ENCODE results near the gene ASPA. TPM values are rescaled to one million over a fixed set of nuclear protein-coding genes. Genes with fewer than 3 reads are reported as not detected.
"Not testable (repeated sequence)": the region's sequence is repeated elsewhere in the genome, so short reads cannot be mapped to it uniquely, and the experiment has no call there.

Gene ASPA
- total RNA-seq: 0.41 TPM

- FAIRE-seq (peak; percentile 34), DNase-seq (ENCODE audit: low spot score in 2 of 2) (peak in 1 of 2 donors; percentile 48)
Observed at GRCh38 chr17:3475812-3476610, at the start of gene ASPA. TSS of gene ASPA (plus strand) at chr17:3475997. CDS start at chr17:3476160, 163 bp downstream.

GRCh38 chr17:3433215-3433614 lies 42.6 kb upstream of the ASPA start:
- not testable (repeated sequence) for FAIRE-seq; DNase-seq (ENCODE audit: low spot score in 2 of 2)

GRCh38 chr17:3433741-3434140 lies 42.1 kb upstream of the ASPA start, which contains the start of gene OR1E2:
TSS of gene OR1E2 (minus strand) at chr17:3433841. CDS start at chr17:3433841, 0 bp downstream.
- DNase-seq (ENCODE audit: low spot score in 2 of 2) (no peak), FAIRE-seq (no peak)

GRCh38 chr17:3438368-3438767 lies 37.4 kb upstream of the ASPA start:
- FAIRE-seq (no peak), DNase-seq (ENCODE audit: low spot score in 2 of 2) (no peak)

GRCh38 chr17:3440451-3440850 lies 35.3 kb upstream of the ASPA start:
- no peak for DNase-seq (ENCODE audit: low spot score in 2 of 2)
- no peak for FAIRE-seq

- no peak for DNase-seq (ENCODE audit: low spot score in 2 of 2)
- no peak for FAIRE-seq
Observed at GRCh38 chr17:3447625-3448024, 28.2 kb upstream of the ASPA start.

GRCh38 chr17:3448059-3448665 lies 27.6 kb upstream of the ASPA start:
- FAIRE-seq: no peak

GRCh38 chr17:3466355-3466754 lies 9.4 kb upstream of the ASPA start:
- FAIRE-seq; DNase-seq (ENCODE audit: low spot score in 2 of 2): not testable (repeated sequence)

More at GRCh38 chr17:3448059-3448665, 27.6 kb upstream of the ASPA start:
- no peak for DNase-seq (ENCODE audit: low spot score in 2 of 2)

- FAIRE-seq: no peak
- DNase-seq (ENCODE audit: low spot score in 2 of 2): no peak
Observed at GRCh38 chr17:3469529-3469928, 6.3 kb upstream of the ASPA start.

GRCh38 chr17:3471599-3471998 lies 4.2 kb upstream of the ASPA start, which contains the start of gene SPATA22:
TSS of gene SPATA22 (minus strand) at chr17:3471819. CDS start at chr17:3469325, 2,494 bp downstream.
- FAIRE-seq: no peak
- DNase-seq (ENCODE audit: low spot score in 2 of 2): no peak

- FAIRE-seq (no peak), DNase-seq (ENCODE audit: low spot score in 2 of 2) (no peak)
Observed at GRCh38 chr17:3472137-3472536, 3.7 kb upstream of the ASPA start.

- FAIRE-seq: no peak
- DNase-seq (ENCODE audit: low spot score in 2 of 2): peak in 1 of 2 donors; percentile 44
Observed at GRCh38 chr17:3474212-3474611, 1.6 kb upstream of the ASPA start.

GRCh38 chr17:3475251-3475685 lies 529 bp upstream of the ASPA start:
- no peak for FAIRE-seq
- DNase-seq (ENCODE audit: low spot score in 2 of 2): peak in 1 of 2 donors; percentile 18

- DNase-seq (ENCODE audit: low spot score in 2 of 2): no peak
- FAIRE-seq: no peak
Observed at GRCh38 chr17:3479988-3480387, 4.2 kb downstream of the ASPA start.

- FAIRE-seq (no peak), DNase-seq (ENCODE audit: low spot score in 2 of 2) (no peak)
Observed at GRCh38 chr17:3482852-3483251, 7.1 kb downstream of the ASPA start.

GRCh38 chr17:3485481-3486068 lies 9.8 kb downstream of the ASPA start:
- FAIRE-seq: no peak
- DNase-seq (ENCODE audit: low spot score in 2 of 2): no peak

GRCh38 chr17:3497101-3497500 lies 21.3 kb downstream of the ASPA start:
- FAIRE-seq: no peak
- DNase-seq (ENCODE audit: low spot score in 2 of 2): no peak

- FAIRE-seq (no peak), DNase-seq (ENCODE audit: low spot score in 2 of 2) (no peak)
Observed at GRCh38 chr17:3501344-3501743, 25.5 kb downstream of the ASPA start.

GRCh38 chr17:3502466-3502865 lies 26.7 kb downstream of the ASPA start:
- FAIRE-seq (peak; percentile 54), DNase-seq (ENCODE audit: low spot score in 2 of 2) (peak in 1 of 2 donors; percentile 25)

- DNase-seq (ENCODE audit: low spot score in 2 of 2) (no peak), FAIRE-seq (peak; percentile 36)
Observed at GRCh38 chr17:3503285-3503684, 27.5 kb downstream of the ASPA start.

- DNase-seq (ENCODE audit: low spot score in 2 of 2) (no peak), FAIRE-seq (no peak)
Observed at GRCh38 chr17:3505008-3505407, 29.2 kb downstream of the ASPA start.
